ENCODE data around the gene IGF2R. TPM values are rescaled to one million over a fixed set of nuclear protein-coding genes. Genes with fewer than 3 reads are reported as not detected.

Gene IGF2R
- total RNA-seq, 3 donors from 2014 or later: 60.4 to 112 (median 81.0) TPM

DNA sequence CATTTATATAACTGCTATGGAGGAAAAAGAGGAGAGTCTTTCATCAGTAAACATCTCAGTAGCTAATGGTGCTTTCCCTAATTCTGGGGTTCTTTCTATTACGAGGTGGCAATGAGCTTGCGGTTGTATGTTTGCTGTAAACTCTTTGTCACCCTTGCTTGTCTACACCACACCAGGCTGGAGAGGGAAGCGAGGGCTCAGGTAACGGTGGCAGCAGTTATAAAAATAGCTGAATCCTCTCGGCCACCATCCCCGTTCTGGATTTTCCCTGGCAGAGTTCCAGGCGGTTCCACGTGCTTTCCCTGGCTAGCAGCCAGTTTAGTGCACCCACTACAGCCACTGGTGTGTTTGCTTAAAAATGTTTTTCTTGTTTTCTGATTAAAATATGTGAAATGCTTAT is 39.1 kb upstream of the IGF2R start:
- H3K27ac ChIP-seq: no peak overlapping the region
- H3K36me3 ChIP-seq: no peaks in the 10 kb centered on the region
- intact Hi-C loops (cut with DNase I; ENCODE audit: low total_unique reads): no loop called here
- H3K9me3 ChIP-seq: no peaks in the 10 kb centered on the region
- no peaks in the 10 kb centered on the region for H3K4me1 ChIP-seq
- no peak overlapping the region for H3K4me3 ChIP-seq
- no peaks in the 10 kb centered on the region for H3K27me3 ChIP-seq
- TF ChIP-seq, protein P1, sequence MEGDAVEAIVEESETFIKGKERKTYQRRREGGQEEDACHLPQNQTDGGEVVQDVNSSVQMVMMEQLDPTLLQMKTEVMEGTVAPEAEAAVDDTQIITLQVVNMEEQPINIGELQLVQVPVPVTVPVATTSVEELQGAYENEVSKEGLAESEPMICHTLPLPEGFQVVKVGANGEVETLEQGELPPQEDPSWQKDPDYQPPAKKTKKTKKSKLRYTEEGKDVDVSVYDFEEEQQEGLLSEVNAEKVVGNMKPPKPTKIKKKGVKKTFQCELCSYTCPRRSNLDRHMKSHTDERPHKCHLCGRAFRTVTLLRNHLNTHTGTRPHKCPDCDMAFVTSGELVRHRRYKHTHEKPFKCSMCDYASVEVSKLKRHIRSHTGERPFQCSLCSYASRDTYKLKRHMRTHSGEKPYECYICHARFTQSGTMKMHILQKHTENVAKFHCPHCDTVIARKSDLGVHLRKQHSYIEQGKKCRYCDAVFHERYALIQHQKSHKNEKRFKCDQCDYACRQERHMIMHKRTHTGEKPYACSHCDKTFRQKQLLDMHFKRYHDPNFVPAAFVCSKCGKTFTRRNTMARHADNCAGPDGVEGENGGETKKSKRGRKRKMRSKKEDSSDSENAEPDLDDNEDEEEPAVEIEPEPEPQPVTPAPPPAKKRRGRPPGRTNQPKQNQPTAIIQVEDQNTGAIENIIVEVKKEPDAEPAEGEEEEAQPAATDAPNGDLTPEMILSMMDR (IDR thresholded peaks at IDR 0.05): no peak
- no peak for TF ChIP-seq POLR2AphosphoS5 (IDR thresholded peaks at IDR 0.05)
- no peak for DNase-seq (ENCODE audit: low spot score in 2 of 2)

DNA sequence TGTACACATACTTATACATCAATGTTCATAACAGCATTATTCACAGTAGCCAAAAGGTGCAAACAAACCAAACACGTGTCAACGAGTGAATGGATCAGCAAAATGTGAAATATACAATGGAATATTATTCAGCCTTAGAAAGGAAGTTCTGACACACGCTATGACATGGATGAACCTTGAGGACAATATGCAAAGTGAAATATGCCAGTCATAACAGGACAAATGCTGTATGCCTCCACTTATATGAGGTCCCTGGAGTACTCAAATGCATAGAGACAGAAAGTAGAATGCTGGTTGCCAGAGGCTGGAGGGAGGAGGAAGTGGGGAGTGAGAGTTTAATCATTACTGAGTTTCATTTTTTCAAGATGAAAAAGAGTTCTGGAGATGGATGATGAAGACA is 37.8 kb upstream of the IGF2R start:
- Histone ChIP-seq H3K4me3 (no peak overlapping the region), H3K9me3 (peaks cover 0 to 5% of the 10 kb centered on the region in 2 donors), H3K27me3 (no peaks in the 10 kb centered on the region), H3K36me3 (no peaks in the 10 kb centered on the region), H3K27ac (no peak overlapping the region), H3K4me1 (no peaks in the 10 kb centered on the region)
- DNase-seq (ENCODE audit: low spot score in 2 of 2): no peak
- TF ChIP-seq POLR2AphosphoS5 (IDR thresholded peaks at IDR 0.05): no peak
- TF ChIP-seq POLR2A (IDR thresholded peaks at IDR 0.05): no peak
- TF ChIP-seq, protein P1 (IDR thresholded peaks at IDR 0.05): no peak
- intact Hi-C loops (cut with DNase I; ENCODE audit: low total_unique reads): no loop called here

- Histone ChIP-seq H3K4me3 (no peak overlapping the region), H3K27me3 (no peaks in the 10 kb centered on the region), H3K36me3 (no peaks in the 10 kb centered on the region), H3K9me3 (peaks cover 0 to 5% of the 10 kb centered on the region in 2 donors), H3K4me1 (no peaks in the 10 kb centered on the region), H3K27ac (no peak overlapping the region)
- TF ChIP-seq, protein P1 (IDR thresholded peaks at IDR 0.05): no peak
- TF ChIP-seq POLR2AphosphoS5 (IDR thresholded peaks at IDR 0.05) (no peak), POLR2A (IDR thresholded peaks at IDR 0.05) (no peak)
- intact Hi-C loops (cut with DNase I; ENCODE audit: low total_unique reads): no loop called here
- DNase-seq (ENCODE audit: low spot score in 2 of 2): no peak
Observed at GRCh38 chr6:159931846-159932245, 37.0 kb upstream of the IGF2R start.

DNA sequence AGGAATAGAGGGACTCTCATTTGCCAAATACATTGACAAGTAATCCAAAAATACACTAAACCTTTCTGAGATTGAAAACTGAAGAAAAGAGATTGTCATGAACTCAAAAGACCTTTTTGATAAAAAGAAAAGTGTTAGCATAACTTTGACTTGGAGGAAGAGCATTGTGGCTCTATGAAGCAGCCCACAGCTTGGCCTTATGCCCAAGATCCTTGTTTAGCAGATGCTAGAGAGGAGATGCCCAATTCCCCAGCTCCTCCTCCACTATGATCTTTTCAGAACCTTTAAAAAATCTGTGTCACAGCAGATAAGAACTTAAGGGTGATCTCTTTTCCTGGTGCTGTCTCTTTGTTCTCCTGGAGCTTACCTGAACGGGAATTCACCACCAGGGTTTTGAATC is 35.8 kb upstream of the IGF2R start:
- Histone ChIP-seq H3K4me3 (no peak overlapping the region), H3K27ac (no peak overlapping the region), H3K4me1 (no peaks in the 10 kb centered on the region), H3K9me3 (peaks cover 0 to 5% of the 10 kb centered on the region in 2 donors), H3K36me3 (no peaks in the 10 kb centered on the region), H3K27me3 (no peaks in the 10 kb centered on the region)
- no peak for DNase-seq (ENCODE audit: low spot score in 2 of 2)
- intact Hi-C loops (cut with DNase I; ENCODE audit: low total_unique reads): no loop called here
- TF ChIP-seq POLR2A (IDR thresholded peaks at IDR 0.05): no peak
- TF ChIP-seq POLR2AphosphoS5 (IDR thresholded peaks at IDR 0.05): no peak

DNA sequence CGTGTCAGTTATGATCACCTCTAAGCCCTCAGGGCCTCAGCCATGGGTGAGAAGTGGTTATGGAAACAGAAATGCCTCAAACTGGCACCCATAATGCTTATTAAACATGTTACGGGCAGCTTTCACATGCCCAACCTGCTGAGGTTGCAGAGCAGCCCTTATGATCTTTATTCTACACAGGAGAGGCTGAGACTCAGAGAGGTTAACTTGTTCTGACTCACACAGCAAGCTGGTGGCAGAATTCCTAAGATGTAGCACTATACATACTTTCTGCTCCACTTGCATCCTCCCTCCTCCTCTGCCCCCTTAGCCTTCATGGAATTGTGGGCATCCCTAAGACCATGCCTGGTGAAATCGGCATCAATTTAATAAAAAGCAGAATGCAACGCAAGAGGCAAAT is 34.7 kb upstream of the IGF2R start:
- intact Hi-C loops (cut with DNase I; ENCODE audit: low total_unique reads): no loop called here
- no peaks in the 10 kb centered on the region for H3K27me3 ChIP-seq
- H3K27ac ChIP-seq: no peak overlapping the region

More for the DNA sequence above, 34.7 kb upstream of the IGF2R start:
- TF ChIP-seq POLR2A (IDR thresholded peaks at IDR 0.05) (no peak), POLR2AphosphoS5 (IDR thresholded peaks at IDR 0.05) (no peak)
- TF ChIP-seq, protein P1 (IDR thresholded peaks at IDR 0.05): no peak
- Histone ChIP-seq H3K4me1 (no peaks in the 10 kb centered on the region), H3K4me3 (no peak overlapping the region), H3K9me3 (peaks cover 0 to 5% of the 10 kb centered on the region in 2 donors), H3K36me3 (no peaks in the 10 kb centered on the region)
- no peak for DNase-seq (ENCODE audit: low spot score in 2 of 2)

Measured in breast epithelium (tissue), 4 donors.